PC-3 (cell line): Measurements from ENCODE around the gene NUDT7. TPM values are rescaled to one million over a fixed set of nuclear protein-coding genes. Genes with fewer than 3 reads are reported as not detected.

Experiments
- ATAC-seq: fragments of 200-7000 bp; cut with Tn5 transposase; 2 replicates; pipeline ENCODE4 v1.9.1; 2020; ENCODE audit warnings: mild to moderate bottlenecking, moderate library complexity
- BruUV-seq: library from RNA; stranded (reverse); fragments of 400-500 nt; replicated peaks from 2 replicates; lab custom pipeline; 2021; lab: Mats Ljungman, UMichigan
- CTCF ChIA-PET: fragments of 300-600 bp; sonication (Branson Sonifier 250); formaldehyde crosslinking; loops from one replicate; lab custom pipeline; 2022; ENCODE audit warnings: antibody characterized with exemption; lab: Charles Lee
- POLR2A ChIA-PET: fragments of 300-600 bp; sonication (Branson Sonifier 250); formaldehyde crosslinking; loops from one replicate; lab custom pipeline; 2022; ENCODE audit warnings: antibody characterized with exemption; ENCODE audit not compliant: unreplicated experiment; lab: Charles Lee
- DNase-seq: peaks from one replicate; pipeline ENCODE4 v3.0.0-alpha.2; 2015
- H2AFZ ChIP-seq: fragments of 300-600 bp; sonication (generic); 2 replicates; pipeline ENCODE4 v1.6.0; 2016; ENCODE audit warnings: antibody characterized with exemption, low read length
- H3F3A ChIP-seq: fragments of 300-600 bp; sonication (generic); one replicate; pipeline ENCODE4 v1.6.0; 2017; ENCODE audit warnings: antibody characterized with exemption, low read length, control low read depth, mild to moderate bottlenecking; ENCODE audit not compliant: unreplicated experiment
- H3K27ac ChIP-seq: fragments of 300-600 bp; sonication (generic); 2 replicates; pipeline ENCODE4 v1.5.1; 2016; ENCODE audit warnings: mild to moderate bottlenecking, low read length
- H3K27me3 ChIP-seq: fragments of 300-600 bp; sonication (generic); 2 replicates; pipeline ENCODE4 v1.6.1; 2016; ENCODE audit warnings: low read length, mixed read lengths
- H3K36me3 ChIP-seq: fragments of 300-600 bp; sonication (generic); 2 replicates; pipeline ENCODE4 v1.6.1; 2016; ENCODE audit warnings: low read depth, mixed run types, low read length, mixed read lengths
- H3K4me1 ChIP-seq: fragments of 300-600 bp; sonication (generic); 2 replicates; pipeline ENCODE4 v1.5.1; 2016; ENCODE audit warnings: low read length; ENCODE audit not compliant: insufficient read depth
- H3K4me2 ChIP-seq: fragments of 300-600 bp; sonication (generic); 2 replicates; pipeline ENCODE4 v1.6.0; 2016; ENCODE audit warnings: low read length
- H3K4me3 ChIP-seq: fragments of 300-600 bp; sonication (generic); 2 replicates; pipeline ENCODE4 v1.5.1; 2016; ENCODE audit warnings: mild to moderate bottlenecking, low read length, mixed read lengths
- H3K79me2 ChIP-seq: fragments of 300-600 bp; sonication (generic); 2 replicates; pipeline ENCODE4 v1.6.1; 2017; ENCODE audit warnings: low read length, mixed read lengths
- H3K9ac ChIP-seq: fragments of 300-600 bp; sonication (generic); 2 replicates; pipeline ENCODE4 v1.6.0; 2016; ENCODE audit warnings: mild to moderate bottlenecking, low read length
- H3K9me2 ChIP-seq: fragments of 300-600 bp; sonication (generic); replicated peaks from 2 replicates; pipeline ENCODE4 v1.6.1; 2016; ENCODE audit warnings: mixed run types, low read length, mixed read lengths
- H3K9me3 ChIP-seq: fragments of 300-600 bp; sonication (generic); 2 replicates; pipeline ENCODE4 v1.6.1; 2016; ENCODE audit warnings: low read length, mixed read lengths
- H4K20me1 ChIP-seq: fragments of 300-600 bp; sonication (generic); 2 replicates; pipeline ENCODE4 v1.6.1; 2016; ENCODE audit warnings: low read length, mixed read lengths
- EZH2 ChIP-seq: fragments of 300-600 bp; sonication (generic); IDR thresholded peaks from one replicate; pipeline ENCODE4 v1.6.1; 2017; ENCODE audit warnings: antibody characterized with exemption, mild to moderate bottlenecking, low read length; ENCODE audit not compliant: unreplicated experiment
- EZH2phosphoT487 ChIP-seq: fragments of 300-600 bp; sonication (generic); IDR thresholded peaks from 2 replicates; pipeline ENCODE4 v1.6.1; 2018; ENCODE audit warnings: mild to moderate bottlenecking, antibody characterized with exemption, low read length, borderline replicate concordance
- intact Hi-C: fragments of 100-400 bp; cut with micrococcal nuclease; formaldehyde crosslinking; loops from 2 replicates; pipeline ENCODE4 v1.9.0; 2023
- total RNA-seq: library from RNA; depleted of rRNA; stranded (reverse); fragments of >200 nt; gene quantifications from 2 replicates; pipeline ENCODE4 v1.2.3, GENCODE V29; 2014
- TF ChIP-seq, protein P1 (sequence below): fragments of 300-600 bp; sonication (generic); conservative IDR thresholded peaks from 2 replicates; pipeline ENCODE4 v1.5.1; 2017; ENCODE audit warnings: antibody characterized with exemption, low read depth, mild to moderate bottlenecking, low read length

Gene NUDT7
- total RNA-seq, 1 experiment from 2014 or later: not detected

- H3K4me1 ChIP-seq: no peaks in the 10 kb centered on the region
- ChIA-PET CTCF (no interaction called here), POLR2A (no interaction called here)
- no peaks in the 10 kb centered on the region for H3K79me2 ChIP-seq
- no peak for TF ChIP-seq EZH2
- H3K27ac ChIP-seq: no peak overlapping the region
- H3K9ac ChIP-seq: no peak overlapping the region
- no peaks in the 10 kb centered on the region for H4K20me1 ChIP-seq
- no peak overlapping the region for H3K4me2 ChIP-seq
- H3K27me3 ChIP-seq: peaks cover 18% of the 10 kb centered on the region; the same call in 1 of the 2 replicates
- intact Hi-C loops: no loop called here
- BruUV-seq: no TSS peak
- no peak overlapping the region for H3K4me3 ChIP-seq
- H3K36me3 ChIP-seq: no peaks in the 10 kb centered on the region
- ATAC-seq (no peak), DNase-seq (no peak)
- H3F3A ChIP-seq: no peaks in the 10 kb centered on the region
- no peak overlapping the region for H2AFZ ChIP-seq
- no peaks in the 10 kb centered on the region for H3K9me3 ChIP-seq
- no peaks in the 10 kb centered on the region for H3K9me2 ChIP-seq
Observed at GRCh38 chr16:77786186-77786847, 64.0 kb downstream of the NUDT7 start.

- Histone ChIP-seq H3K4me1 (no peaks in the 10 kb centered on the region), H3K9me3 (no peaks in the 10 kb centered on the region), H3K4me2 (no peak overlapping the region), H4K20me1 (no peaks in the 10 kb centered on the region), H3K4me3 (no peak overlapping the region), H3F3A (no peaks in the 10 kb centered on the region), H3K27ac (no peak overlapping the region), H3K27me3 (peaks cover 18% of the 10 kb centered on the region; the same call in 1 of the 2 replicates), H2AFZ (no peak overlapping the region), H3K36me3 (no peaks in the 10 kb centered on the region), H3K9ac (no peak overlapping the region), H3K79me2 (no peaks in the 10 kb centered on the region), H3K9me2 (no peaks in the 10 kb centered on the region)
- BruUV-seq: no TSS peak
- intact Hi-C loops: no loop called here
- DNase-seq (no peak), ATAC-seq (no peak)
- ChIA-PET CTCF (no interaction called here), POLR2A (no interaction called here)
- no peak for TF ChIP-seq EZH2phosphoT487
- TF ChIP-seq EZH2: no peak
- TF ChIP-seq, protein P1, sequence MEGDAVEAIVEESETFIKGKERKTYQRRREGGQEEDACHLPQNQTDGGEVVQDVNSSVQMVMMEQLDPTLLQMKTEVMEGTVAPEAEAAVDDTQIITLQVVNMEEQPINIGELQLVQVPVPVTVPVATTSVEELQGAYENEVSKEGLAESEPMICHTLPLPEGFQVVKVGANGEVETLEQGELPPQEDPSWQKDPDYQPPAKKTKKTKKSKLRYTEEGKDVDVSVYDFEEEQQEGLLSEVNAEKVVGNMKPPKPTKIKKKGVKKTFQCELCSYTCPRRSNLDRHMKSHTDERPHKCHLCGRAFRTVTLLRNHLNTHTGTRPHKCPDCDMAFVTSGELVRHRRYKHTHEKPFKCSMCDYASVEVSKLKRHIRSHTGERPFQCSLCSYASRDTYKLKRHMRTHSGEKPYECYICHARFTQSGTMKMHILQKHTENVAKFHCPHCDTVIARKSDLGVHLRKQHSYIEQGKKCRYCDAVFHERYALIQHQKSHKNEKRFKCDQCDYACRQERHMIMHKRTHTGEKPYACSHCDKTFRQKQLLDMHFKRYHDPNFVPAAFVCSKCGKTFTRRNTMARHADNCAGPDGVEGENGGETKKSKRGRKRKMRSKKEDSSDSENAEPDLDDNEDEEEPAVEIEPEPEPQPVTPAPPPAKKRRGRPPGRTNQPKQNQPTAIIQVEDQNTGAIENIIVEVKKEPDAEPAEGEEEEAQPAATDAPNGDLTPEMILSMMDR: no peak
Observed at GRCh38 chr16:77787452-77787851, 65.1 kb downstream of the NUDT7 start.

GRCh38 chr16:77788181-77789084 is 66.1 kb downstream of the NUDT7 start, which contains the start of gene VAT1L:
VAT1L (plus strand) TSS chr16:77788564; CDS start chr16:77788683, 119 bp downstream.
- Histone ChIP-seq H3K79me2 (no peaks in the 10 kb centered on the region), H3K9me2 (no peaks in the 10 kb centered on the region), H3K4me1 (no peaks in the 10 kb centered on the region), H3K27ac (no peak within 1 kb of the TSS), H3K27me3 (peaks cover 18% of the 10 kb centered on the region; the same call in 1 of the 2 replicates), H2AFZ (no peak within 1 kb of the TSS), H3K9me3 (no peaks in the 10 kb centered on the region), H3K9ac (no peak within 1 kb of the TSS), H4K20me1 (no peaks in the 10 kb centered on the region), H3K4me2 (no peak within 1 kb of the TSS), H3F3A (no peaks in the 10 kb centered on the region), H3K4me3 (no peak within 1 kb of the TSS), H3K36me3 (no peaks in the 10 kb centered on the region)
- intact Hi-C loops: no loop called here
- DNase-seq (no peak), ATAC-seq (no peak)
- BruUV-seq: no TSS peak
- POLR2A ChIA-PET: no interaction called here
- no peak for TF ChIP-seq EZH2phosphoT487
- CTCF ChIA-PET: no interaction called here
